GM21360 (cell line): ENCODE data around the gene MOSMO.

ENCODE experiments used
- ATAC-seq: cut with Tn5 transposase; IDR thresholded peaks from one replicate; pipeline ENCODE4 v1.9.1; 2021; ENCODE audit warnings: mild to moderate bottlenecking, moderate library complexity; ENCODE audit not compliant: unreplicated experiment

The MOSMO gene

GRCh38 chr16:22132801-22133200, 124.9 kb downstream of the MOSMO start:
- no peak for ATAC-seq
